Naive thymus-derived CD8-positive, alpha-beta T cell (primary cell): ENCODE data around the gene MRPL2. TPM values are rescaled to one million over a fixed set of nuclear protein-coding genes. Genes with fewer than 3 reads are reported as not detected.
A peak's percentile ranks its signal among the peaks of the same experiment; 100 is the strongest.

Source experiments
- ATAC-seq, 2 donors: fragments of 150-1000 bp; cut with Tn5 transposase in 1 of 2; sonication (Bioruptor Pico), chemical (Tn5 transposase) in 1 of 2; 1 replicate in 1 of 2; 2 replicates in 1 of 2; pipeline ENCODE4 v1.10.0; 2021; ENCODE audit warnings: mild to moderate bottlenecking in 2 of 2, moderate library complexity in 2 of 2
- POLR2A ChIA-PET: fragments of 350-600 bp; sonication (Branson Sonifier 250); formaldehyde crosslinking; loops from one replicate; lab custom pipeline; 2021; ENCODE audit warnings: antibody characterized with exemption; lab: Charles Lee
- DNase-seq, 10 donors: peaks; one replicate each; pipeline versions ENCODE4 v3.0.0 to v3.0.0-alpha.2; 2020 to 2022
- H3K27ac Mint-ChIP-seq, 10 donors: one replicate each; pipeline ENCODE4 v1.8.0; 2020 to 2022; ENCODE audit warnings: mild to moderate bottlenecking in 10 of 10, mixed read lengths in 10 of 10, moderate library complexity in 4 of 10, inconsistent platforms in 1 of 10
- H3K27me3 Mint-ChIP-seq, 5 donors: one replicate each; pipeline ENCODE4 v1.8.0; 2021 to 2022; ENCODE audit warnings: mixed read lengths in 5 of 5
- H3K36me3 Mint-ChIP-seq, 3 donors: one replicate each; pipeline ENCODE4 v1.8.0; 2020 to 2022; ENCODE audit warnings: mixed read lengths in 3 of 3, mild to moderate bottlenecking in 2 of 3, inconsistent platforms in 1 of 3
- H3K4me1 Mint-ChIP-seq, 4 donors: one replicate each; pipeline ENCODE4 v1.8.0; 2021 to 2022; ENCODE audit warnings: mixed read lengths in 4 of 4
- H3K4me3 Mint-ChIP-seq, 10 donors: one replicate each; pipeline ENCODE4 v1.8.0; 2020 to 2022; ENCODE audit warnings: mild to moderate bottlenecking in 10 of 10, mixed read lengths in 10 of 10, moderate library complexity in 6 of 10, inconsistent platforms in 1 of 10
- H3K9me3 Mint-ChIP-seq, 9 donors: one replicate each; pipeline ENCODE4 v1.8.0; 2020 to 2022; ENCODE audit warnings: mixed read lengths in 9 of 9, mild to moderate bottlenecking in 3 of 9, inconsistent platforms in 1 of 9, moderate library complexity in 1 of 9
- polyA plus RNA-seq, 3 donors: library from polyadenylated mRNA; unstranded; fragments of 300-500 nt; fragmentation: Illumina TruSeq; gene quantifications; one replicate each; pipeline ENCODE4 v1.2.3, GENCODE V29; 2021
- total RNA-seq, 8 experiments: library from RNA in 2 of 8; stranded (reverse) in 2 of 8; gene quantifications; one replicate each; pipeline ENCODE4 v1.2.3 and lab custom pipeline; 2021 to 2026

MRPL2 gene
- total and polyA plus RNA-seq, 5 experiments from 2014 or later: 40.7 to 69.9 (median 59.3) TPM

GRCh38 chr6:43029120-43029519, 30.1 kb downstream of the MRPL2 start:
- H3K4me1 Mint-ChIP-seq: peaks cover 4 to 16% (median 12%) of the 10 kb centered on the region in 4 donors
- no peak overlapping the region for H3K4me3 Mint-ChIP-seq
- POLR2A ChIA-PET: interaction anchor here (1.0 kb wide), 1 partner anchor 99 kb away, joined by 4 read pairs; the partner anchor contains the start of gene CNPY3
- no peak for ATAC-seq
- no peak for DNase-seq
- H3K27me3 Mint-ChIP-seq: no peaks in the 10 kb centered on the region
- no peaks in the 10 kb centered on the region for H3K9me3 Mint-ChIP-seq
- H3K27ac Mint-ChIP-seq: peak overlapping the region in 1 of 10 donors; percentile 43
- H3K36me3 Mint-ChIP-seq: peaks cover 0 to 93% (median 7%) of the 10 kb centered on the region in 3 donors

GRCh38 chr6:43026365-43026764, 32.9 kb downstream of the MRPL2 start:
- ATAC-seq (no peak), DNase-seq (peak in 1 of 10 donors; percentile 7)
- POLR2A ChIA-PET: interaction anchor here (1.3 kb wide), 1 partner anchor 97 kb away, joined by 3 read pairs; the partner anchor contains the start of gene CNPY3
- Mint-ChIP-seq H3K36me3 (peaks cover 0 to 76% (median 4%) of the 10 kb centered on the region in 3 donors), H3K4me1 (peaks cover 14 to 26% (median 24%) of the 10 kb centered on the region in 4 donors), H3K4me3 (no peak overlapping the region), H3K27ac (peak overlapping the region in 1 of 10 donors; percentile 56), H3K9me3 (no peaks in the 10 kb centered on the region), H3K27me3 (no peaks in the 10 kb centered on the region)

GRCh38 chr6:43024436-43024835, 34.8 kb downstream of the MRPL2 start:
- H3K4me1 Mint-ChIP-seq: peaks cover 16 to 35% (median 32%) of the 10 kb centered on the region in 4 donors
- H3K27ac Mint-ChIP-seq: peak overlapping the region in 9 of 10 donors; percentile 2 to 88 (median 59)
- DNase-seq (no peak), ATAC-seq (no peak)
- peaks cover 0 to 64% (median 0%) of the 10 kb centered on the region in 3 donors for H3K36me3 Mint-ChIP-seq
- POLR2A ChIA-PET: interaction anchor here (1.0 to 2.8 kb wide), 4 partner anchors 10 to 95 kb away, joined by 3 to 17 read pairs (median 4); partner anchors contain the start of genes CNPY3, KLHDC3 and MEA1
- no peaks in the 10 kb centered on the region for H3K9me3 Mint-ChIP-seq
- peak overlapping the region in 8 of 10 donors; percentile 1 to 65 (median 44) for H3K4me3 Mint-ChIP-seq
- no peaks in the 10 kb centered on the region for H3K27me3 Mint-ChIP-seq

- Mint-ChIP-seq H3K27me3 (no peaks in the 10 kb centered on the region), H3K9me3 (no peaks in the 10 kb centered on the region), H3K4me3 (peak within 1 kb of the TSS; percentile 95 to 99 (median 98)), H3K36me3 (peaks cover 0 to 61% (median 4%) of the 10 kb centered on the region in 3 donors), H3K4me1 (peaks cover 34 to 50% (median 48%) of the 10 kb centered on the region in 4 donors), H3K27ac (peak within 1 kb of the TSS; percentile 68 to 97 (median 93))
- DNase-seq (peak; percentile 39 to 76 (median 58)), ATAC-seq (peak; percentile 83 to 88)
- POLR2A ChIA-PET: interaction anchor here (0.6 to 3.7 kb wide), 14 partner anchors 11 to 495 kb away, joined by 3 to 38 read pairs (median 4); partner anchors contain the start of genes CNPY3, CUL7, CUL9 and KLC4
Measured at GRCh38 chr6:43021270-43022047, 37.8 kb downstream of the MRPL2 start, which contains the start of gene RRP36. Gene RRP36, plus strand, starts transcription at chr6:43021623. Its CDS starts 32 bp downstream, at chr6:43021655.

- DNase-seq: peak in 1 of 10 donors; percentile 57
- Mint-ChIP-seq H3K27ac (peak overlapping the region in 9 of 10 donors; percentile 68 to 93 (median 89)), H3K4me1 (peaks cover 36 to 54% (median 52%) of the 10 kb centered on the region in 4 donors), H3K27me3 (no peaks in the 10 kb centered on the region), H3K36me3 (peaks cover 0 to 57% (median 4%) of the 10 kb centered on the region in 3 donors), H3K9me3 (no peaks in the 10 kb centered on the region), H3K4me3 (peak overlapping the region; percentile 78 to 99 (median 89))
- POLR2A ChIA-PET: interaction anchor here (0.6 to 3.7 kb wide), 12 partner anchors 10 to 495 kb away, joined by 3 to 38 read pairs (median 6); partner anchors contain the start of genes CNPY3, CUL7, CUL9 and KLC4
- ATAC-seq: no peak
Measured at GRCh38 chr6:43020847-43021246, 38.4 kb downstream of the MRPL2 start.

- Mint-ChIP-seq H3K4me3 (peak overlapping the region; percentile 4 to 97 (median 72)), H3K9me3 (no peaks in the 10 kb centered on the region), H3K4me1 (peaks cover 37 to 60% (median 54%) of the 10 kb centered on the region in 4 donors), H3K36me3 (peaks cover 0 to 52% (median 4%) of the 10 kb centered on the region in 3 donors), H3K27ac (peak overlapping the region; percentile 44 to 93 (median 76)), H3K27me3 (no peaks in the 10 kb centered on the region)
- ATAC-seq (no peak), DNase-seq (peak in 1 of 10 donors; percentile 15)
- POLR2A ChIA-PET: interaction anchor here (0.6 to 3.7 kb wide), 12 partner anchors 9 to 496 kb away, joined by 3 to 38 read pairs (median 6); partner anchors contain the start of genes CNPY3, CUL7, KLC4 and MRPL2
Measured at GRCh38 chr6:43020052-43020705, 39.1 kb downstream of the MRPL2 start.

- Mint-ChIP-seq H3K4me1 (peaks cover 38 to 61% (median 57%) of the 10 kb centered on the region in 4 donors), H3K4me3 (peak overlapping the region in 5 of 10 donors; percentile 15 to 78 (median 71)), H3K27ac (peak overlapping the region in 6 of 10 donors; percentile 17 to 74 (median 46)), H3K9me3 (no peaks in the 10 kb centered on the region), H3K36me3 (peaks cover 0 to 42% (median 4%) of the 10 kb centered on the region in 3 donors), H3K27me3 (no peaks in the 10 kb centered on the region)
- POLR2A ChIA-PET: interaction anchor here (0.6 to 3.7 kb wide), 5 partner anchors 35 to 109 kb away, joined by 3 to 29 read pairs (median 12); partner anchors contain the start of genes CNPY3, CUL7, KLC4 and MRPL2
- no peak for ATAC-seq
- DNase-seq: no peak
Measured at GRCh38 chr6:43019152-43019551, 40.1 kb downstream of the MRPL2 start.

GRCh38 chr6:43016943-43017334, 42.3 kb downstream of the MRPL2 start:
- Mint-ChIP-seq H3K4me3 (peak overlapping the region in 1 of 10 donors; percentile 13), H3K27ac (peak overlapping the region in 4 of 10 donors; percentile 36 to 87 (median 60)), H3K4me1 (peaks cover 52 to 72% (median 68%) of the 10 kb centered on the region in 4 donors), H3K9me3 (no peaks in the 10 kb centered on the region), H3K27me3 (no peaks in the 10 kb centered on the region), H3K36me3 (peaks cover 0 to 42% (median 4%) of the 10 kb centered on the region in 3 donors)
- ATAC-seq (no peak), DNase-seq (no peak)
- POLR2A ChIA-PET: interaction anchor here (0.5 to 7.8 kb wide), 5 partner anchors 37 to 352 kb away, joined by 3 to 109 read pairs (median 29); partner anchors contain the start of genes CNPY3, CUL7, KLC4 and MRPL2

GRCh38 chr6:43016176-43016942, 42.9 kb downstream of the MRPL2 start:
- ATAC-seq: no peak
- no peak for DNase-seq
- H3K27me3 Mint-ChIP-seq: no peaks in the 10 kb centered on the region
- peaks cover 54 to 74% (median 70%) of the 10 kb centered on the region in 4 donors for H3K4me1 Mint-ChIP-seq
- no peaks in the 10 kb centered on the region for H3K9me3 Mint-ChIP-seq
- H3K4me3 Mint-ChIP-seq: peak overlapping the region; percentile 16 to 84 (median 54)
- peaks cover 0 to 45% (median 4%) of the 10 kb centered on the region in 3 donors for H3K36me3 Mint-ChIP-seq
- POLR2A ChIA-PET: interaction anchor here (0.5 to 7.8 kb wide), 8 partner anchors 32 to 353 kb away, joined by 3 to 109 read pairs (median 35); partner anchors contain the start of genes CNPY3, CUL7, KLC4 and MRPL2
- peak overlapping the region in 8 of 10 donors; percentile 8 to 87 (median 45) for H3K27ac Mint-ChIP-seq

GRCh38 chr6:43014434-43014909, 44.8 kb downstream of the MRPL2 start:
- no peaks in the 10 kb centered on the region for H3K27me3 Mint-ChIP-seq
- H3K4me1 Mint-ChIP-seq: peaks cover 54 to 79% (median 68%) of the 10 kb centered on the region in 4 donors
- ATAC-seq: no peak
- POLR2A ChIA-PET: interaction anchor here (0.6 to 7.8 kb wide), 26 partner anchors 8 to 1228 kb away, joined by 3 to 109 read pairs (median 4); partner anchors contain the start of genes ABCC10, CNPY3, CUL7 and KLC4
- H3K9me3 Mint-ChIP-seq: no peaks in the 10 kb centered on the region
- H3K36me3 Mint-ChIP-seq: peaks cover 0 to 57% (median 4%) of the 10 kb centered on the region in 3 donors
- H3K4me3 Mint-ChIP-seq: peak overlapping the region; percentile 89 to 97 (median 94)
- peak overlapping the region; percentile 57 to 98 (median 94) for H3K27ac Mint-ChIP-seq
- no peak for DNase-seq
